Fibroblast of the aortic adventitia (primary cell): ENCODE measurements around the gene ANKFY1. TPM values are rescaled to one million over a fixed set of nuclear protein-coding genes. Genes with fewer than 3 reads are reported as not detected.

Source experiments
- DNase-seq: peaks from one replicate; pipeline ENCODE4 v3.0.0-alpha.2; 2010; ENCODE audit warnings: low read depth
- H3K4me3 ChIP-seq: 2 replicates; pipeline ENCODE4 v1.5.1; 2011; ENCODE audit warnings: low read depth, mild to moderate bottlenecking, control low read depth, low read length, moderate library complexity
- CTCF ChIP-seq: IDR thresholded peaks from 2 replicates; pipeline ENCODE4 v1.5.1; 2011; ENCODE audit warnings: mild to moderate bottlenecking, low read length, control low read depth, inconsistent platforms; ENCODE audit not compliant: insufficient read depth
- total RNA-seq: library from RNA; depleted of rRNA; stranded (reverse); fragments of >200 nt; gene quantifications from 2 replicates; pipeline ENCODE4 v1.2.3, GENCODE V29; 2012; ENCODE audit warnings: low replicate concordance

Gene ANKFY1
- total RNA-seq, 1 donor, result 55.0 TPM

- H3K4me3 ChIP-seq, result no peak overlapping the region
- DNase-seq, result peak; percentile 72
- TF ChIP-seq CTCF, result peak; percentile 27
These were observed 102.4 kb downstream of the ANKFY1 start for GRCh38 chr17:4161192-4161966.

GRCh38 chr17:4160294-4160859 lies 103.4 kb downstream of the ANKFY1 start:
- TF ChIP-seq CTCF, result no peak
- DNase-seq, result no peak

GRCh38 chr17:4159761-4160160 lies 104.0 kb downstream of the ANKFY1 start:
- no peak overlapping the region for H3K4me3 ChIP-seq
- DNase-seq, result no peak
- no peak for TF ChIP-seq CTCF

More at GRCh38 chr17:4160294-4160859, 103.4 kb downstream of the ANKFY1 start:
- no peak overlapping the region for H3K4me3 ChIP-seq

- DNase-seq, result no peak
- no peak for TF ChIP-seq CTCF
- no peak overlapping the region for H3K4me3 ChIP-seq
These were observed 106.0 kb downstream of the ANKFY1 start for GRCh38 chr17:4157618-4158333.

- H3K4me3 ChIP-seq, result no peak overlapping the region
- DNase-seq, result no peak
- TF ChIP-seq CTCF, result no peak
These were observed 106.9 kb downstream of the ANKFY1 start for GRCh38 chr17:4156750-4157381.

- TF ChIP-seq CTCF, result no peak
- DNase-seq, result no peak
- H3K4me3 ChIP-seq, result no peak overlapping the region
These were observed 107.7 kb downstream of the ANKFY1 start for GRCh38 chr17:4155980-4156620.
